Effector memory CD8-positive, alpha-beta T cell (primary cell): ENCODE results near the gene KCNH2.

ENCODE experiments used
- ATAC-seq: fragments of 150-1000 bp; cut with Tn5 transposase; replicated peaks from 2 replicates; pipeline ENCODE4 v1.10.0; 2021; ENCODE audit warnings: mild to moderate bottlenecking, moderate library complexity
- DNase-seq, 3 experiments: peaks; one replicate each; pipeline ENCODE4 v3.0.0; 2021
- H3K27ac Mint-ChIP-seq, 2 donors: one replicate each; pipeline ENCODE4 v1.8.0; 2022; ENCODE audit warnings: mild to moderate bottlenecking in 2 of 2, mixed read lengths in 2 of 2, moderate library complexity in 2 of 2
- H3K27me3 Mint-ChIP-seq, 2 donors: one replicate each; pipeline ENCODE4 v1.8.0; 2022; ENCODE audit warnings: mixed read lengths in 2 of 2
- H3K36me3 Mint-ChIP-seq: one replicate; pipeline ENCODE4 v1.8.0; 2022; ENCODE audit warnings: mild to moderate bottlenecking, moderate library complexity, mixed read lengths; ENCODE audit not compliant: insufficient read depth
- H3K4me1 Mint-ChIP-seq, 2 donors: one replicate each; pipeline ENCODE4 v1.8.0; 2022; ENCODE audit warnings: low read depth in 2 of 2, mixed read lengths in 2 of 2
- H3K4me3 Mint-ChIP-seq, 2 donors: one replicate each; pipeline ENCODE4 v1.8.0; 2022; ENCODE audit warnings: mild to moderate bottlenecking in 2 of 2, mixed read lengths in 2 of 2, moderate library complexity in 2 of 2
- H3K9me3 Mint-ChIP-seq, 2 donors: one replicate each; pipeline ENCODE4 v1.8.0; 2022; ENCODE audit warnings: mixed read lengths in 2 of 2

The KCNH2 gene

DNA sequence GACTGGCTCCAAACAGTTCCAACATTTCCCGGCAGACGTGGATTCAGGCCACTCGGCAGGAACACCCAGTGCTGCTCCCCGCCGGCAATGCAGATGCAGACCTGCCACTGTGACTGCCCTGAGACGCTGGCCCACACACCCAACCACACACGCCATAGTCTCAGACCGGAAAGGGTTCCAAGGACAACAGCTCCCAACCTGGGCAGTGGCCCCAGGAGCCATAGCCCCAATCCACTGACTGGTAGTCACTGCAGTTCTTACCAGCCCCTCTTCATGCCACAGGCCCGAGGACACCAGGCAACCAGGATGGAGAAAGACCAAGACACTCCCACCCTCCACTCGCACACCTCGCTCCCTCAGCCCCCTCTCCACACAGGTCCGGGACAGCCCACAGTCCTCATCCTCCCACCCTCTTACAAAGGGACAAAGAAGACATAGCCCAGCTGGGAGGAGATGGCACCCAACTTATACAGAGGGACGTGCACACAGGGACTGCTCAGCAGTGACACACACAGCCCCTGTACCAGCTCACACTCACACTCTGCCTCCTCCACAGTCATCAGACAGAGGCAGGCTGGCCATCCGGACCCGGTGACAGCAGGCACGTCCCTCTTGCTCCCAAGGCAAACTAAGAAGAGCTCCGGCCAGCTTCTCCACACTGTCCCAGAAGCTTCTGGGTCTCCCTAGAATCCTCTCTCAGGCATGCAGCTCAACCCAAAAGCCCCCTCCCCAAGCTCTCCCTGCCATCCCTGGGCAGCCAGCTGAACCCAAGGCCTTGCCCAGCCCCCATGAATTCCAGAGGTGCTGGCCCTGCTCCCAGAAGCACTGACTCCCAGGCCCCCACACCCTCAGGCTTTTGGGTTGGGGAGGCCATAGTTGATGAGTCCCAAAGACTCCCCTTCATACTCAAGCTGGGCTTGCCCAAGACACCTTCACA is 24.8 kb downstream of the KCNH2 start:
- DNase-seq (no peak), ATAC-seq (no peak)
- H3K4me3 Mint-ChIP-seq = no peak overlapping the region
- H3K36me3 Mint-ChIP-seq = no peaks in the 10 kb centered on the region
- H3K9me3 Mint-ChIP-seq = no peaks in the 10 kb centered on the region
- H3K4me1 Mint-ChIP-seq = peaks cover 3 to 5% of the 10 kb centered on the region in 2 donors
- H3K27me3 Mint-ChIP-seq = peaks cover 24 to 86% of the 10 kb centered on the region in 2 donors
- no peak overlapping the region for H3K27ac Mint-ChIP-seq

DNA sequence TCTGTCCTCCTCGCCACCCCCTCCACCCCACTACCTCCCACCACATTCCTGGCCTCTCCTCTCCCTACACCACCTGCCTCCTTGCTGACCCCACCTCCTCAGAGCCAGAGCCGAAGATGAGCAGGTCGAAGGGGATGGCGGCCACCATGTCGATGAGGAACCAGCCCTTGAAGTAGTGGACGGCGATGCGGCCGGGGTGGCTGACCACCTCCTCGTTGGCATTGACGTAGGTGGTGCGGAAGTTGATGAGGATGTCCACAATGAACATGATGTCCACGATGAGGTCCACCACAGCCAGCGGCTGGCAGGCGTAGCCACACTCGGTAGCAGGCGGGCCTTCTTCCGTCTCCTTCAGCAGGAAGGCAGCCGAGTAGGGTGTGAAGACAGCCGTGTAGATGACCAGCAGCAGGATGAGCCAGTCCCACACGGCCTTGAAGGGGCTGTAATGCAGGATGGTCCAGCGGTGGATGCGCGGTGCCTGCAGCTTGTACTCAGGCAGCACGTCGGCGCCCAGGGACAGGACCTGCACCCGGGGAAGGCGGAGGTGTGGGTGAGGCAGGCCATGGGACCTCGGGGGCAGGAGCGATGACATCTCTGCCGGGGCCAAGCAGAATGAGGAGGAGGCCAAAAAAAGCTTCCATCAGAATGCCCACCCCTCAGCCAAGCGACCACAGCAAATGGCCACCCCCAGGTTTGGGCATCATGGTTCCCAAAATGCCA is 25.6 kb downstream of the KCNH2 start:
- DNase-seq (no peak), ATAC-seq (no peak)
- no peaks in the 10 kb centered on the region for H3K36me3 Mint-ChIP-seq
- no peak overlapping the region for H3K4me3 Mint-ChIP-seq
- H3K27me3 Mint-ChIP-seq = peaks cover 22 to 90% of the 10 kb centered on the region in 2 donors
- H3K9me3 Mint-ChIP-seq = no peaks in the 10 kb centered on the region
- H3K27ac Mint-ChIP-seq = no peak overlapping the region
- peaks cover 3 to 5% of the 10 kb centered on the region in 2 donors for H3K4me1 Mint-ChIP-seq

DNA sequence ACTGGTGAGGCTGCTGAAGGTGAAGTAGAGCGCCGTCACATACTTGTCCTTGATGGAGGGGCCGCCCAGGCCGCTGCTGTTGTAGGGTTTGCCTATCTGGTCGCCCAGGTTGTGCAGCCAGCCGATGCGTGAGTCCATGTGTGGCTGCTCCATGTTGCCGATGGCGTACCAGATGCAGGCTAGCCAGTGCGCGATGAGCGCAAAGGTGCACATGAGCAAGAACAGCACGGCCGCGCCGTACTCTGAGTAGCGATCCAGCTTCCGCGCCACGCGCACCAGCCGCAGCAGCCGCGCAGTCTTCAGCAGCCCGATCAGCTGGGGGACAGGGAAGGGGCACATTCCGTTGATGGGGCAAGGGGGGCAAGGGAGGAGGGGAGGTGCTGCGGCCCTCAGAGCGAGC is 26.6 kb downstream of the KCNH2 start:
- Mint-ChIP-seq H3K4me1 (peaks cover 3 to 4% of the 10 kb centered on the region in 2 donors), H3K27me3 (peaks cover 12 to 86% of the 10 kb centered on the region in 2 donors), H3K36me3 (peaks cover 1% of the 10 kb centered on the region), H3K27ac (no peak overlapping the region), H3K4me3 (no peak overlapping the region), H3K9me3 (no peaks in the 10 kb centered on the region)
- ATAC-seq = no peak
- DNase-seq = no peak

DNA sequence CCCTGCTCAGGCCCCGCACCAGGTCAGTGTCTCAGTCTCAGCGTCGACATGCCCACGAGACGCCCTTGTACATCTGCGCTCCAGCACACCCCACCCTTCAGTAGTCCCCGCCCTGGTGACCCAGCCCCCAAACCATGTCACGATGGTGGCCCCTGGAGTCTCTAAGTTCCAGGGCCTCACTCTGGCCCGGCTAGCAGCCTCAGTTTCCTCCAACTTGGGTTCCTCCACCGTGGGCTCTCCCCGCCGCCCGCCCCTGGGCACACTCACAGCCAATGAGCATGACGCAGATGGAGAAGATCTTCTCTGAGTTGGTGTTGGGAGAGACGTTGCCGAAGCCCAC is 27.0 kb downstream of the KCNH2 start:
- Mint-ChIP-seq H3K4me3 (no peak overlapping the region), H3K4me1 (peaks cover 3 to 4% of the 10 kb centered on the region in 2 donors), H3K27me3 (peaks cover 11 to 86% of the 10 kb centered on the region in 2 donors), H3K9me3 (no peaks in the 10 kb centered on the region), H3K36me3 (peaks cover 2% of the 10 kb centered on the region), H3K27ac (no peak overlapping the region)
- ATAC-seq (no peak), DNase-seq (no peak)

DNA sequence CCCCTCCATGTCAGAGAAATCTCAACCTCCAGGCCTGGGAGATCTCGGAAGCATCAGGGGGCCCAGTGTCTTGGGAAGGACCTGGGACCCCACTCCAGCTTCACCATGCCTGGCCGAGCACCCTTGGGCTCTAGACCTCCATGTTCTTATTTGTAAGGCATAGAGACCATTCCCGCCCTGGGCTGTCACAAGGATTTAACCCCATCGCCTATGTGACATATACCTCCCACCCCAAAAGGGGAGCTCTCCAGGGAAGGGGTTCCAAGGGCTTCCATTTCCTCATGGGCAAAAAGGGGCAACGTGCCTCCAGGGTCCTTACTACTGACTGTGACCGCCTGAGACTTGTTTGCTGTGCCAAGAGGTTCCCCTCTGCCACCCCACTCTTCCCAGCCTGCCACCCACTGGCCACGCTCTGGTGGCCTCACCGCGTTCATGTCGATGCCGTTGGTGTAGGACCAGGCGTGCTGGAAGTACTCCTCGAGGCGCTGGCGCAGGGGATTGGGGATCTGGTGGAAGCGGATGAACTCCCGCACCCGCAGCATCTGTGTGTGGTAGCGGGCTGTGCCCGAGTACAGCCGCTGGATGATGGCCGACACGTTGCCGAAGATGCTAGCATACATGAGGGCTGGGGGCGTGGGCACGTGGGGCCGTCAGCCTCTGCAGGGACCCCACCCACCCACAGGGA is 27.5 kb downstream of the KCNH2 start:
- Mint-ChIP-seq H3K27me3 (peaks cover 8 to 86% of the 10 kb centered on the region in 2 donors), H3K36me3 (peaks cover 2% of the 10 kb centered on the region), H3K4me3 (no peak overlapping the region), H3K4me1 (peaks cover 3 to 5% of the 10 kb centered on the region in 2 donors), H3K9me3 (no peaks in the 10 kb centered on the region), H3K27ac (no peak overlapping the region)
- ATAC-seq (no peak), DNase-seq (no peak)

DNA sequence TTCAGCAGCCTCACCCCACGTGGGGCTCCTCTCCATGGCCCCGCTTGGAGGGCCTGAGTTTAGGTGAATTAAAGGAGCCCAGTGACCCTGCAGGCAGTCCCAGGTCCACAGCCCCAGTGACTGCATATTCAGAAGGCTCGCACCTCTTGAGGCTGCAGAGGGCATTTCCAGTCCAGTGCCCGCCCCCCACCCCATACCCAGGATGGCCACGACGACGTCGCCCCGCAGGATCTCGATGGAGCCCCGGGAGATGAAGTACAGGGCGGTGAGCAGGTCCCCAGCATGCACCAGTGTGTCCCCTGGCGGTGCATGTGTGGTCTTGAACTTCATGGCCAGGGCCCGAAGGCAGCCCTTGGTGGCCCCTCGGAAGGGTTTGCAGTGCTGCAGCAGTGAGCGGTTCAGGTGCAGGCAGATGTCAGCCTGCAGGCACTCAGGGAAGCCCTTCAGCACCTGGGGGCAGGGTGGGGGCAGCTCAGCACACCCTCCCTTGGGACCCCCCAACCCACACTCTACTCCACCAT is 28.1 kb downstream of the KCNH2 start:
- peaks cover 3 to 7% of the 10 kb centered on the region in 2 donors for H3K4me1 Mint-ChIP-seq
- no peak overlapping the region for H3K4me3 Mint-ChIP-seq
- H3K27ac Mint-ChIP-seq = no peak overlapping the region
- H3K9me3 Mint-ChIP-seq = no peaks in the 10 kb centered on the region
- ATAC-seq (no peak), DNase-seq (no peak)
- peaks cover 10 to 86% of the 10 kb centered on the region in 2 donors for H3K27me3 Mint-ChIP-seq
- H3K36me3 Mint-ChIP-seq = peaks cover 2% of the 10 kb centered on the region

DNA sequence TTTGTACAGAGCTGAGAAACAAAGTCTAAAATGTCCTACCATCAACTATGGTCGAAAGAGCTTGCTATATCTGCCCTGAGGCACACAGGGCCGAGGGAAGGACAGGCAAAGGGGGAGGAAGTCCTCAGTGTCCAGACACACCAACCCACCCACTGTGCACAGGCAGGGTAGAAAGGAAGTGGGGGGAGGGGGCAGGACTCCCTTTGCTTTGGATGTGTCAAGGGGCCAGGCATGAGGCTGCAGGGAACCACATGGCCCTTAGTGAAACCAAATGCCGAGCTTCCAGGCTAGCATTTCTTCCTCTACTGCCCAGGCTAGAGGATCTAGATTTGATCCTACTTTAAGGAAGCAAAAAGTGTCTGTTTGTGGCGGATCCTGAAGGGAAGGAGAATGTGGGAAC is 28.6 kb downstream of the KCNH2 start:
- DNase-seq (no peak), ATAC-seq (no peak)
- Mint-ChIP-seq H3K27me3 (peaks cover 6 to 86% of the 10 kb centered on the region in 2 donors), H3K27ac (no peak overlapping the region), H3K9me3 (no peaks in the 10 kb centered on the region), H3K4me3 (no peak overlapping the region), H3K36me3 (peaks cover 2% of the 10 kb centered on the region), H3K4me1 (peaks cover 3 to 7% of the 10 kb centered on the region in 2 donors)

DNA sequence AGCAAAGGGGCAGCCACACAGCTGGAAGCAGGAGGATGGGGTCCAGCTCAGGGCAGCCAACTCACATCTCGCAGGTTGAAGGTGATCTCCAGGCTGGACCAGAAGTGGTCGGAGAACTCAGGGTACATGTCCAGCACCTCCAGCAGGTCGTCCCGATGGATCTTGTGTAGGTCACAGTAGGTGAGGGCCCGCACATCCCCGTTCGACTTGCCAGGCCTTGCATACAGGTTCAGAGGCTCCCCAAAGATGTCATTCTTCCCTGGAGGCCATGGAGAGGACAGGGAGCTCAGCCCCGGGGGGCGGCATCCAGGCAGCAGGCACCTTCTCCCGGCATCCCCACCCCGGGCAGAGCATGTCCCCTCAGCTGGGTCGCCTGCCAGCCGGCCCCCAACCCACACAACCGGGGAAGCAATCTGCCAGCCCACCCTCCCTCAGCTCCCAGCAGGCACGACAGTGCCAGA is 29.3 kb downstream of the KCNH2 start:
- Mint-ChIP-seq H3K4me3 (no peak overlapping the region), H3K4me1 (peaks cover 3 to 7% of the 10 kb centered on the region in 2 donors), H3K9me3 (no peaks in the 10 kb centered on the region), H3K27me3 (peaks cover 6 to 79% of the 10 kb centered on the region in 2 donors), H3K36me3 (peaks cover 2% of the 10 kb centered on the region), H3K27ac (no peak overlapping the region)
- ATAC-seq = no peak
- DNase-seq = no peak

DNA sequence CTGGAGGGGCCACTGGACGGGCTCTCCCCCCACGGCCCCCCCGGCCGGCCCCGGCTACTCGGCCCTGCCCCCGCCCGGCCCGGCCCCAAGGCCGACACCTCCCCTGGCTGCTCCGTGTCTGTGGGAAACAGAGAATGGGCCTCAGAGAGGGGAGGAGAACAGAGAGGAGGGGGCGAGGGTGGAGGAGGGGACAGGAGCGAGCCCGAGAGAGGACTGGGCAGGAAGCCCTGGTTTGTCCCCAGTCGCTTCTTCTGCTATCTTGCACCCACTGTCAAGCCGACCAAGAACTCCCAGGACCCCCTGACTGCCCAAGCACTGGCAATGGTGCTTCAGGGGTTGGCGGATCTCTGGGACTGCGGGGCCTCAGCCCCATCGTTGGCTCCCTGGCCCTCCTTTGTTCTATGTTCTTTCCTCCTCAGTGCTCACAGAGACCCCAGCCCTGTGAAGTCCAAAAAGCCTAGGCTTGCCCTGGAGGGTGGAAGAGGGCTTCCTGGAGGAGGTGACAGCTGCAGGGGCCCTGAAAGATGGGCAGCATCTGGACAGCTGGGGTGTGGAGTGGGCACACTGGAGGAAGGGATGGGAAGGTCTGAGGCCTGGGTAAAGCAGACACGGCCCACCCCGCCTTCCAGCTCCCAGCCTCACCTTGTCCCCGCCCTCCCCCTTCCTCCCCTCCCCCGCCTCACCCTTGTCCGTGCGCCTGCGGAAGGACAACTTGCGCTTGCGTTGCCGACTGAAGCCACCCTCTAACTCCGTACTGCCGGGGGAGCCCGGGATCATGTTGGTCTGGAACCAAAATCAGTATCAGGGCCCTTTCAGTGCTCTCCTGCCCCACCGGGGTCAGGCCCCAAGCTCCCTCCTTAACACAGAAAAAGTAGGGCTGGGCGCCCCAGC is 30.1 kb downstream of the KCNH2 start:
- peaks cover 7 to 9% of the 10 kb centered on the region in 2 donors for H3K4me1 Mint-ChIP-seq
- peaks cover 6 to 70% of the 10 kb centered on the region in 2 donors for H3K27me3 Mint-ChIP-seq
- ATAC-seq = no peak
- DNase-seq = no peak
- no peaks in the 10 kb centered on the region for H3K9me3 Mint-ChIP-seq
- H3K4me3 Mint-ChIP-seq = no peak overlapping the region
- H3K36me3 Mint-ChIP-seq = peaks cover 2% of the 10 kb centered on the region
- no peak overlapping the region for H3K27ac Mint-ChIP-seq

DNA sequence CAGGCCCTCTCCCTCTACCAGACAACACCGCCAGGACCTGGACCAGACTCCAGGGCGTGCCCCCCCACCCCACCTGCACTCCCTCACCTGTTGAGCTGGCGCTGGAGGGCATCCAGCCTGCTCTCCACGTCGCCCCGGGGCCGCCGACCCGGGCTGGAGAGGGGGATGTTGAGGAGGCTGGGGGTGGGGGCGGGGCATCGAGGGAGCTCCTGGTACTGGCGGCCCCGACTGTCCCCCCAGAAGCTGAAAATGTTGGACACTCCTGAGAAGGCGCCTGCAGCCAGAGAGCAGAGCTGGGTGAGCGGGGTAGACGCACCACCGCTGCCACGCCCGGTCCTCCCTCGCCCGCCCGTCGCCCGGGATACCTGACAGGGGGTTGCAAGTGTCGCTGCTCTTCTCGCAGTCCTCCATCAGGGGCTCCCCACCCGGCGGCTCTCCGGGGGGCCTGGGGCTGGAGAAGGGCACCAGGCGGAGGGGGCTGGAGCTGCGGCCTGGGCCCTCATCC is 30.8 kb downstream of the KCNH2 start:
- no peak for DNase-seq

DNA sequence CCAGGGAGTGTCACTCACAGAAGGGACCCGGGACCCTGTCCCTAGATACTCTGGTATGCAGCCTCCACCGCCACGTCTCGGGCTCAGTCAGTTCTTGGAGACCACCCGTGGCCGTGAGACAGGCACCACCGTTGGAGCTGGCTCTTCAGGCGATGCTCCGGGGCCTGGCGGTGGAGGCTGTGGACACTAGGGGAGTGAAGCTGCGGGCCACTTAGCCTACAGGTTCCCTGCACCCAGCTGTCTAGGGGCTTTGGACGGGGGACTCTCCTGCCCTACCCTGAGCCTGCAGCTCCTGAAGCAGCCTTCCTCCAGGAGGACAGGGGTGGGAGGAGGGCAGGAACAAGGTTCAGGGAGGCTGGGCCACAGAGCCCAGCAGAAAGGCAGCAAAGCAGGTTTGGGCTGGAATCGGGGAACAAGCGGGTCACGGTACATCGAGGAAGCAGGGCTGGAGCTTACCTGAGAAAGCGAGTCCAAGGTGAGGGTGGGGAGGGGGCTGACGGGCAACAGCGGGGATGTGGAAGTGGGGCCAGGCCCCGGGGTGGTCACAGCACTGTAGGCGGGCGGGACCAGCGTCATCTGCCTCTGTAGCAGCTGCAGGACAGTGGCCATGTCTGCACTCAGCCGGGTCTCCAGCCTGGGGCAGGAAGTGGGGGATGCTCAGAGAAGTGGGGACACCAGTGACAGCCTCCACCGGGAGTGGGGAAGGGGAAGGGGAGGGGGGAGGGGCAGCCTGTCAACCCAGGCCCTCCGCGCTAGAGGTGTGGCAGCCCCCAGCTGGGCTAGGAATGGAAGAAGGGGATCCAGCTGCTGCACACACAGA is 31.5 kb downstream of the KCNH2 start:
- DNase-seq (no peak), ATAC-seq (no peak)
- peaks cover 6 to 57% of the 10 kb centered on the region in 2 donors for H3K27me3 Mint-ChIP-seq
- no peak overlapping the region for H3K27ac Mint-ChIP-seq
- H3K4me3 Mint-ChIP-seq = no peak overlapping the region
- H3K36me3 Mint-ChIP-seq = peaks cover 2% of the 10 kb centered on the region
- no peaks in the 10 kb centered on the region for H3K9me3 Mint-ChIP-seq
- peaks cover 20% of the 10 kb centered on the region in 2 donors for H3K4me1 Mint-ChIP-seq

More for the DNA sequence above, 30.8 kb downstream of the KCNH2 start:
- Mint-ChIP-seq H3K4me3 (no peak overlapping the region), H3K27me3 (peaks cover 6 to 63% of the 10 kb centered on the region in 2 donors), H3K9me3 (no peaks in the 10 kb centered on the region), H3K27ac (no peak overlapping the region), H3K36me3 (peaks cover 2% of the 10 kb centered on the region), H3K4me1 (peaks cover 13 to 14% of the 10 kb centered on the region in 2 donors)
- ATAC-seq = no peak
